GM23338 (cell line): ENCODE measurements around the gene TOM1L2.
"Not testable (repeated sequence)": the region's sequence is repeated elsewhere in the genome, so short reads cannot be mapped to it uniquely, and the experiment has no call there.

Experiments
- EZH2 ChIP-seq: fragments of 200-600 bp; sonication (generic); IDR thresholded peaks from one replicate; pipeline ENCODE4 v1.8.0; 2017; ENCODE audit warnings: antibody characterized with exemption, mild to moderate bottlenecking, low read depth; ENCODE audit not compliant: unreplicated experiment
- EZH2phosphoT487 ChIP-seq: fragments of 200-600 bp; sonication (generic); IDR thresholded peaks from one replicate; pipeline ENCODE4 v1.8.1; 2018; ENCODE audit warnings: antibody characterized with exemption; ENCODE audit not compliant: unreplicated experiment
- ZNF114 ChIP-seq: fragments of 250-450 bp; sonication (Bioruptor Pico); IDR thresholded peaks from 2 replicates; pipeline ENCODE4 v1.5.0; 2020; ENCODE audit warnings: mild to moderate bottlenecking, moderate library complexity
- TF ChIP-seq, protein P1 (sequence below), 2 experiments: fragments of 200-600 bp in 1 of 2; sonication (generic) in 1 of 2; conservative IDR thresholded peaks; 2 replicates each; pipeline versions ENCODE4 v1.5.1 to v1.6.1; 2016 to 2017; ENCODE audit warnings: antibody characterized with exemption in 2 of 2, low read depth in 2 of 2, mild to moderate bottlenecking in 2 of 2, moderate library complexity in 1 of 2
- TF ChIP-seq, protein P2 (sequence below): IDR thresholded peaks from one replicate; pipeline ENCODE4 v1.6.1; 2018; ENCODE audit warnings: antibody characterized with exemption; ENCODE audit not compliant: unreplicated experiment

- TF ChIP-seq, protein P1, sequence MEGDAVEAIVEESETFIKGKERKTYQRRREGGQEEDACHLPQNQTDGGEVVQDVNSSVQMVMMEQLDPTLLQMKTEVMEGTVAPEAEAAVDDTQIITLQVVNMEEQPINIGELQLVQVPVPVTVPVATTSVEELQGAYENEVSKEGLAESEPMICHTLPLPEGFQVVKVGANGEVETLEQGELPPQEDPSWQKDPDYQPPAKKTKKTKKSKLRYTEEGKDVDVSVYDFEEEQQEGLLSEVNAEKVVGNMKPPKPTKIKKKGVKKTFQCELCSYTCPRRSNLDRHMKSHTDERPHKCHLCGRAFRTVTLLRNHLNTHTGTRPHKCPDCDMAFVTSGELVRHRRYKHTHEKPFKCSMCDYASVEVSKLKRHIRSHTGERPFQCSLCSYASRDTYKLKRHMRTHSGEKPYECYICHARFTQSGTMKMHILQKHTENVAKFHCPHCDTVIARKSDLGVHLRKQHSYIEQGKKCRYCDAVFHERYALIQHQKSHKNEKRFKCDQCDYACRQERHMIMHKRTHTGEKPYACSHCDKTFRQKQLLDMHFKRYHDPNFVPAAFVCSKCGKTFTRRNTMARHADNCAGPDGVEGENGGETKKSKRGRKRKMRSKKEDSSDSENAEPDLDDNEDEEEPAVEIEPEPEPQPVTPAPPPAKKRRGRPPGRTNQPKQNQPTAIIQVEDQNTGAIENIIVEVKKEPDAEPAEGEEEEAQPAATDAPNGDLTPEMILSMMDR (conservative IDR thresholded peaks at IDR 0.05; ENCODE audit: low read depth in 2 of 2): not testable (repeated sequence)
- not testable (repeated sequence) for TF ChIP-seq EZH2phosphoT487, EZH2, ZNF114
- TF ChIP-seq, protein P2, sequence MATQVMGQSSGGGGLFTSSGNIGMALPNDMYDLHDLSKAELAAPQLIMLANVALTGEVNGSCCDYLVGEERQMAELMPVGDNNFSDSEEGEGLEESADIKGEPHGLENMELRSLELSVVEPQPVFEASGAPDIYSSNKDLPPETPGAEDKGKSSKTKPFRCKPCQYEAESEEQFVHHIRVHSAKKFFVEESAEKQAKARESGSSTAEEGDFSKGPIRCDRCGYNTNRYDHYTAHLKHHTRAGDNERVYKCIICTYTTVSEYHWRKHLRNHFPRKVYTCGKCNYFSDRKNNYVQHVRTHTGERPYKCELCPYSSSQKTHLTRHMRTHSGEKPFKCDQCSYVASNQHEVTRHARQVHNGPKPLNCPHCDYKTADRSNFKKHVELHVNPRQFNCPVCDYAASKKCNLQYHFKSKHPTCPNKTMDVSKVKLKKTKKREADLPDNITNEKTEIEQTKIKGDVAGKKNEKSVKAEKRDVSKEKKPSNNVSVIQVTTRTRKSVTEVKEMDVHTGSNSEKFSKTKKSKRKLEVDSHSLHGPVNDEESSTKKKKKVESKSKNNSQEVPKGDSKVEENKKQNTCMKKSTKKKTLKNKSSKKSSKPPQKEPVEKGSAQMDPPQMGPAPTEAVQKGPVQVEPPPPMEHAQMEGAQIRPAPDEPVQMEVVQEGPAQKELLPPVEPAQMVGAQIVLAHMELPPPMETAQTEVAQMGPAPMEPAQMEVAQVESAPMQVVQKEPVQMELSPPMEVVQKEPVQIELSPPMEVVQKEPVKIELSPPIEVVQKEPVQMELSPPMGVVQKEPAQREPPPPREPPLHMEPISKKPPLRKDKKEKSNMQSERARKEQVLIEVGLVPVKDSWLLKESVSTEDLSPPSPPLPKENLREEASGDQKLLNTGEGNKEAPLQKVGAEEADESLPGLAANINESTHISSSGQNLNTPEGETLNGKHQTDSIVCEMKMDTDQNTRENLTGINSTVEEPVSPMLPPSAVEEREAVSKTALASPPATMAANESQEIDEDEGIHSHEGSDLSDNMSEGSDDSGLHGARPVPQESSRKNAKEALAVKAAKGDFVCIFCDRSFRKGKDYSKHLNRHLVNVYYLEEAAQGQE: not testable (repeated sequence)
These were observed 164.0 kb downstream of the TOM1L2 start for GRCh38 chr17:17808200-17808599.
